ENCODE results near the gene PRDM16. TPM values are rescaled to one million over a fixed set of nuclear protein-coding genes. Genes with fewer than 3 reads are reported as not detected.

PRDM16 gene
- total RNA-seq, 1 experiment from 2014 or later: 1.6 TPM

GRCh38 chr1:3234281-3234680 lies 165.3 kb downstream of the PRDM16 start (continued):
- no peak for TF ChIP-seq ZNF512 (CRISPR knock-in tag; IDR thresholded peaks at IDR 0.05; ENCODE audit: borderline replicate concordance)

- ATAC-seq: no peak
- H3K27ac Mint-ChIP-seq: no peak overlapping the region
- ChIA-PET POLR2A (no interaction called here), CTCF (no interaction called here)
- H3K9me3 Mint-ChIP-seq: no peaks in the 10 kb centered on the region
- TF ChIP-seq FOXP4 (CRISPR knock-in tag; IDR thresholded peaks at IDR 0.05) (no peak), NFYB (CRISPR knock-in tag; conservative IDR thresholded peaks at IDR 0.05; ENCODE audit: low read depth) (no peak), ETV6 (CRISPR knock-in tag; IDR thresholded peaks at IDR 0.05) (no peak)
- no peak overlapping the region for H3K4me3 Mint-ChIP-seq
- DNase-seq (ENCODE audit: low spot score): no peak
- H3K4me1 Mint-ChIP-seq: peaks cover 3% of the 10 kb centered on the region
- H3K27me3 Mint-ChIP-seq (ENCODE audit: low read depth): no peaks in the 10 kb centered on the region
- H3K36me3 Mint-ChIP-seq: no peaks in the 10 kb centered on the region
Observed at GRCh38 chr1:3234956-3235355, 166.0 kb downstream of the PRDM16 start.

- no peak for DNase-seq (ENCODE audit: low spot score)
- no peak for ATAC-seq
- TF ChIP-seq FOXJ3 (CRISPR knock-in tag; IDR thresholded peaks at IDR 0.05; ENCODE audit: borderline replicate concordance) (no peak), ZSCAN18 (CRISPR knock-in tag; IDR thresholded peaks at IDR 0.05) (no peak), SOX15 (CRISPR knock-in tag; IDR thresholded peaks at IDR 0.05) (no peak), JAZF1 (CRISPR knock-in tag; IDR thresholded peaks at IDR 0.05) (no peak), GTF2I (CRISPR knock-in tag; conservative IDR thresholded peaks at IDR 0.05) (no peak), SP1 (CRISPR knock-in tag; conservative IDR thresholded peaks at IDR 0.05) (no peak), ZNF281 (CRISPR knock-in tag; IDR thresholded peaks at IDR 0.05) (no peak), ATF2 (CRISPR knock-in tag; IDR thresholded peaks at IDR 0.05; ENCODE audit: borderline replicate concordance, low read depth) (no peak), ZNF532 (CRISPR knock-in tag; IDR thresholded peaks at IDR 0.05; ENCODE audit: borderline replicate concordance) (no peak), EMX1 (CRISPR knock-in tag; IDR thresholded peaks at IDR 0.05) (no peak), ZNF138 (CRISPR knock-in tag; conservative IDR thresholded peaks at IDR 0.05) (no peak)
- Mint-ChIP-seq H3K36me3 (no peaks in the 10 kb centered on the region), H3K4me1 (peaks cover 3% of the 10 kb centered on the region), H3K4me3 (no peak overlapping the region), H3K27me3 (ENCODE audit: low read depth) (no peaks in the 10 kb centered on the region; the same call in 1 of the 2 replicates), H3K27ac (no peak overlapping the region), H3K9me3 (no peaks in the 10 kb centered on the region)
- CTCF ChIA-PET: no interaction called here
- POLR2A ChIA-PET: no interaction called here
Observed at GRCh38 chr1:3235496-3235895, 166.5 kb downstream of the PRDM16 start.
